Natural killer cell treated with Interleukin-12 subunit alpha and Interleukin-12 subunit beta and Interleukin-15 and Interleukin-18, amount 100 ng/mL, for 72 hours (primary cell): ENCODE results near the gene ADGRA1. TPM values are rescaled to one million over a fixed set of nuclear protein-coding genes. Genes with fewer than 3 reads are reported as not detected.

ENCODE experiments used
- ATAC-seq, 2 donors: fragments of 150-1000 bp; cut with Tn5 transposase in 1 of 2; sonication (Bioruptor Pico), chemical (Tn5 transposase) in 1 of 2; 2 replicates each; pipeline ENCODE4 v1.10.0; 2021
- DNase-seq: peaks from one replicate; pipeline ENCODE4 v3.0.0; 2022; ENCODE audit warnings: low spot score
- H3K27ac Mint-ChIP-seq, 2 donors: 1 replicate in 1 of 2; 2 replicates in 1 of 2; pipeline ENCODE4 v1.8.0; 2022; ENCODE audit warnings: mixed read lengths in 2 of 2, mild to moderate bottlenecking in 1 of 2, moderate library complexity in 1 of 2
- H3K27me3 Mint-ChIP-seq, 2 donors: 1 replicate in 1 of 2; 2 replicates in 1 of 2; pipeline ENCODE4 v1.8.0; 2022; ENCODE audit warnings: mixed read lengths in 2 of 2
- H3K36me3 Mint-ChIP-seq: one replicate; pipeline ENCODE4 v1.8.0; 2022; ENCODE audit warnings: mixed read lengths
- H3K4me1 Mint-ChIP-seq, 2 donors: 1 replicate in 1 of 2; 2 replicates in 1 of 2; pipeline ENCODE4 v1.8.0; 2022; ENCODE audit warnings: low read depth in 2 of 2, mixed read lengths in 2 of 2, mild to moderate bottlenecking in 1 of 2
- H3K4me3 Mint-ChIP-seq: one replicate; pipeline ENCODE4 v1.8.0; 2022; ENCODE audit warnings: mixed read lengths
- H3K9me3 Mint-ChIP-seq: 2 replicates; pipeline ENCODE4 v1.8.0; 2022; ENCODE audit warnings: mixed read lengths
- total RNA-seq, 2 donors: library from RNA; stranded (reverse); gene quantifications; one replicate each; pipeline ENCODE4 v1.2.3, GENCODE V29; 2022

ADGRA1 gene
- total RNA-seq, 2 donors from 2014 or later: not detected

GRCh38 chr10:133178357-133179127 lies 90.8 kb downstream of the ADGRA1 start:
- ATAC-seq (no peak), DNase-seq (no peak)
- no peak overlapping the region for H3K27ac Mint-ChIP-seq
- H3K27me3 Mint-ChIP-seq: peaks cover 5 to 17% of the 10 kb centered on the region in 2 donors
- H3K4me1 Mint-ChIP-seq: peaks cover 9 to 12% of the 10 kb centered on the region in 2 donors
- H3K4me3 Mint-ChIP-seq: no peak overlapping the region
- H3K9me3 Mint-ChIP-seq: peaks cover 16% of the 10 kb centered on the region
- no peaks in the 10 kb centered on the region for H3K36me3 Mint-ChIP-seq

DNA sequence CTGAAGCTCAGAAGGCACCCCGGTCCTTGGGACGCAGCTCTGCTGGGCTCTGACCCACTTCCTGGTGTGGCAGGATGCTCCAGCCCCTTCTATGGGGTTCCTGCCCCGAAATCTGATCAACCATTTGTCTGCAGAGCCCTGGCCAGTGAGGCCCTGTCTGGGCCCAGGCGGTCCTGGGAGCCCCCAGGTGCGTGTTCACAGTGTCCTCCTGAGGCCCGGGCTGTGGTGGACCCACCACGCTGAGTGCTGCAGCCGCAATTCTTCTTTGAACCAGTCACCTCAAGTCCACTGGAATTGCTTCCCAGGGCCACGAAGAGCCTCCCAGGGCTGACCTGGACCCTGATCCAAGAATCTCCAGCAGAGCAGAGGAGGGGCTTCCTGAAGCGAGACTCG lies 91.4 kb downstream of the ADGRA1 start:
- Mint-ChIP-seq H3K27ac (no peak overlapping the region), H3K36me3 (no peaks in the 10 kb centered on the region), H3K9me3 (peaks cover 17% of the 10 kb centered on the region), H3K4me3 (no peak overlapping the region), H3K27me3 (peaks cover 5 to 16% of the 10 kb centered on the region in 2 donors), H3K4me1 (peaks cover 11 to 12% of the 10 kb centered on the region in 2 donors)
- ATAC-seq: no peak
- no peak for DNase-seq

DNA sequence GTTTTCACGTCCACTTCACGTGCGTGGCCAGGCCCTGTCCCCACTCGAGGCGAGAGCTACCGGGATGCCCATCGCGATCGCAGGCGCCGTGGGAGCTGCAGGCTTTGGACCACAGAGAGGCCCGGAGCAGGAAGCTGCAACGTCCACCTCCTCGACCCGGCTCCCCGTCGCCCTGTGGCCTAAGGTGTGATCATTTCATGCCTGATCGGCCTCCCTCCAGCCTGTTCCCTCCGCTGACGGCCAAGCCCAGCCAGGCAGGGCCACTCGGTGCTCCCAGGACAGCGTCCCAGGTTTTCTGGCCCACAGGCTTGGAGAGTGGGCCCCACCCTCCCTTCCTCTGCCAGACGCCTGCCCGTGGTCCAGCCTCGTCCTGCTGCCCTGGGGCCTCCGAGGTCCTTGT lies 91.9 kb downstream of the ADGRA1 start:
- no peaks in the 10 kb centered on the region for H3K36me3 Mint-ChIP-seq
- H3K4me3 Mint-ChIP-seq: no peak overlapping the region
- H3K27ac Mint-ChIP-seq: no peak overlapping the region

GRCh38 chr10:133180192-133180964 lies 92.7 kb downstream of the ADGRA1 start:
- H3K4me1 Mint-ChIP-seq: peaks cover 12 to 15% of the 10 kb centered on the region in 2 donors
- H3K4me3 Mint-ChIP-seq: no peak overlapping the region
- peaks cover 16% of the 10 kb centered on the region for H3K9me3 Mint-ChIP-seq
- DNase-seq: no peak
- H3K27me3 Mint-ChIP-seq: peaks cover 0 to 3% of the 10 kb centered on the region in 2 donors
- H3K27ac Mint-ChIP-seq: no peak overlapping the region
- H3K36me3 Mint-ChIP-seq: no peaks in the 10 kb centered on the region
- ATAC-seq: no peak

More for the DNA sequence above, 91.9 kb downstream of the ADGRA1 start:
- DNase-seq (no peak), ATAC-seq (no peak)
- Mint-ChIP-seq H3K4me1 (peaks cover 12 to 15% of the 10 kb centered on the region in 2 donors), H3K27me3 (peaks cover 1 to 11% of the 10 kb centered on the region in 2 donors), H3K9me3 (peaks cover 17% of the 10 kb centered on the region)

- Mint-ChIP-seq H3K9me3 (peaks cover 16% of the 10 kb centered on the region), H3K27me3 (no peaks in the 10 kb centered on the region), H3K4me1 (peaks cover 12 to 15% of the 10 kb centered on the region in 2 donors), H3K27ac (no peak overlapping the region), H3K4me3 (no peak overlapping the region), H3K36me3 (no peaks in the 10 kb centered on the region)
- no peak for DNase-seq
- no peak for ATAC-seq
Observed at GRCh38 chr10:133180965-133181639, 93.4 kb downstream of the ADGRA1 start.

Other genes with a start within 250 kb of the ADGRA1 start
- gene CFAP46, start 145.4 kb upstream of the ADGRA1 start, total RNA-seq: under 1 TPM in 1 of 2 donors, not detected in 1; 0.19 TPM
- under 1 TPM; 0.05 to 0.36 TPM for gene KNDC1, start 72.3 kb downstream of the ADGRA1 start, total RNA-seq
- gene UTF1, start 142.3 kb downstream of the ADGRA1 start, total RNA-seq: not detected
- not detected for gene VENTX, start 149.9 kb downstream of the ADGRA1 start, total RNA-seq
- 100 to 1,000 TPM; 202 to 211 TPM for gene ADAM8, start 188.9 kb downstream of the ADGRA1 start, total RNA-seq
- gene TUBGCP2, start 220.9 kb downstream of the ADGRA1 start, total RNA-seq: 10 to 100 TPM; 53.3 to 58.2 TPM
- gene ZNF511, start 221.0 kb downstream of the ADGRA1 start, total RNA-seq: 10 to 100 TPM; 38.1 to 73.2 TPM
- not detected for gene CALY, start 249.0 kb downstream of the ADGRA1 start, total RNA-seq